Glutamatergic neuron (in vitro differentiated cells): ENCODE data around the gene CRYL1. TPM values are rescaled to one million over a fixed set of nuclear protein-coding genes. Genes with fewer than 3 reads are reported as not detected.

Experiments
- DNase-seq: peaks from one replicate; pipeline ENCODE4 v3.0.0; 2022
- H3K27ac Mint-ChIP-seq: one replicate; pipeline ENCODE4 v1.8.0; 2020; ENCODE audit warnings: mild to moderate bottlenecking, mixed read lengths, inconsistent platforms; ENCODE audit not compliant: unreplicated experiment
- H3K27me3 Mint-ChIP-seq: one replicate; pipeline ENCODE4 v1.8.0; 2020; ENCODE audit warnings: mild to moderate bottlenecking, moderate library complexity, mixed read lengths, inconsistent platforms; ENCODE audit not compliant: unreplicated experiment
- H3K36me3 Mint-ChIP-seq: one replicate; pipeline ENCODE4 v1.8.0; 2020; ENCODE audit warnings: mild to moderate bottlenecking, mixed read lengths, inconsistent platforms; ENCODE audit not compliant: unreplicated experiment
- H3K4me1 Mint-ChIP-seq: one replicate; pipeline ENCODE4 v1.8.0; 2020; ENCODE audit warnings: mild to moderate bottlenecking, low read depth, mixed read lengths, inconsistent platforms; ENCODE audit not compliant: unreplicated experiment
- H3K4me3 Mint-ChIP-seq: one replicate; pipeline ENCODE4 v1.8.0; 2020; ENCODE audit warnings: mild to moderate bottlenecking, mixed read lengths, inconsistent platforms; ENCODE audit not compliant: unreplicated experiment
- H3K9me3 Mint-ChIP-seq: one replicate; pipeline ENCODE4 v1.8.0; 2020; ENCODE audit warnings: mild to moderate bottlenecking, moderate library complexity, mixed read lengths, inconsistent platforms; ENCODE audit not compliant: unreplicated experiment
- total RNA-seq: library from RNA; stranded (reverse); fragmentation: NEBNext Ultra II Directional; extraction: Animal tissue kit (Norgen Biotek cat#: 25700); gene quantifications from one replicate; pipeline ENCODE4 v1.2.1, GENCODE V29; 2021; ENCODE audit not compliant: unreplicated experiment
- TF ChIP-seq, protein P1 (sequence below): fragments of 200-600 bp; sonication (generic); IDR thresholded peaks from one replicate; pipeline ENCODE4 v1.5.0; 2021; ENCODE audit not compliant: partially characterized antibody, unreplicated experiment

CRYL1 gene
- total RNA-seq, 1 donor from 2014 or later: 1.1 TPM

DNA sequence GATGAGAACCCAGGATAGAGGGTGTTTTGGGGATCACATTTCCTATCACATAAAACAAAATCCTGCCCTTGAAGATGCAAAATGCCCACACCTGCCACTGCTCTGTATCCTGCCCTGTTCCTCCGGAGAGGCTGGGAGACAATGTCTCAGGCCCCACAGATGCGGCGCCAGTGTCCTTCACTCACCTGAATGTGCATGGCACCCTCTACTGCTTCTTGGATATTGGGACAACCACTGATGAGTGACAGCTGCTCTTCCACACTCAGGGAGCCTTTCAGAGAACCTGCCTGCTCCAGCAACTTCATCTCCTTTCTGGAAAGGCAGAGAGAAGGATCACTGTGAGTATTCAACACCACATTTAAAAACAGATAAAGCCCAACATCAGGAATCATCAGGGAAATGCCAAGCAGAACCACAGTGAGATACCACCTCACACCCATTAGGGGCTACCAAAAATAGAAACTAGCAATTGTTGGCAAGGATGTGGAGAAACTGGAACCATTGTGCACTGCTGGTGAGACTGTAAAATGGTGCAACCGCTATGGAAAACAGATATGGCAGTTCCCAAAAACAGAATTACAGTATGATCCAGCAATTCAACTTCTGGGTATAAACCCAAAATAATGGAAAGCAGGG, 36.4 kb downstream of the CRYL1 start:
- Mint-ChIP-seq H3K36me3 (no peaks in the 10 kb centered on the region), H3K27me3 (no peaks in the 10 kb centered on the region), H3K4me1 (no peaks in the 10 kb centered on the region), H3K9me3 (no peaks in the 10 kb centered on the region), H3K4me3 (no peak overlapping the region), H3K27ac (no peak overlapping the region)
- TF ChIP-seq, protein P1, sequence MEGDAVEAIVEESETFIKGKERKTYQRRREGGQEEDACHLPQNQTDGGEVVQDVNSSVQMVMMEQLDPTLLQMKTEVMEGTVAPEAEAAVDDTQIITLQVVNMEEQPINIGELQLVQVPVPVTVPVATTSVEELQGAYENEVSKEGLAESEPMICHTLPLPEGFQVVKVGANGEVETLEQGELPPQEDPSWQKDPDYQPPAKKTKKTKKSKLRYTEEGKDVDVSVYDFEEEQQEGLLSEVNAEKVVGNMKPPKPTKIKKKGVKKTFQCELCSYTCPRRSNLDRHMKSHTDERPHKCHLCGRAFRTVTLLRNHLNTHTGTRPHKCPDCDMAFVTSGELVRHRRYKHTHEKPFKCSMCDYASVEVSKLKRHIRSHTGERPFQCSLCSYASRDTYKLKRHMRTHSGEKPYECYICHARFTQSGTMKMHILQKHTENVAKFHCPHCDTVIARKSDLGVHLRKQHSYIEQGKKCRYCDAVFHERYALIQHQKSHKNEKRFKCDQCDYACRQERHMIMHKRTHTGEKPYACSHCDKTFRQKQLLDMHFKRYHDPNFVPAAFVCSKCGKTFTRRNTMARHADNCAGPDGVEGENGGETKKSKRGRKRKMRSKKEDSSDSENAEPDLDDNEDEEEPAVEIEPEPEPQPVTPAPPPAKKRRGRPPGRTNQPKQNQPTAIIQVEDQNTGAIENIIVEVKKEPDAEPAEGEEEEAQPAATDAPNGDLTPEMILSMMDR: no peak
- no peak for DNase-seq

DNA sequence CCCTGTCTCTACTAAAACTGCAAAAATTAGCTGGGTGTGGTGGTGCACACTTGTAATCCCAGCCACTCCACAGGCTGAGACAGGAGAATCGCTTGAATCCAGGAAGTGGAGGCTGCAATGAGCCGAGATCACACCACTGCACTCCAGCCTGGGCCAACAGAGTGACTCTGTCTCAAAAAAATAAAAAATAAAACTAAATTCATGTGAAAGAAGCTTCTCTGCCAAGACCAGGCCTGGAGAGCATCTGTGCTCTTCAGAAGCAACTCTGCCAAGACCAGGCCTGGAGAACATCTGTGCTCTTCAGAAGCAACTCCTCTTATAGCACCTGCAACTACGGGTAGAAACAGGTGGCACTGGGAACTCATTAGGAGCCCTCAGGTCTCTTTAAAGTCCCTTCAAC, 37.7 kb downstream of the CRYL1 start:
- Mint-ChIP-seq H3K27me3 (no peaks in the 10 kb centered on the region), H3K4me1 (no peaks in the 10 kb centered on the region), H3K27ac (no peak overlapping the region), H3K36me3 (no peaks in the 10 kb centered on the region), H3K4me3 (no peak overlapping the region), H3K9me3 (no peaks in the 10 kb centered on the region)
- DNase-seq: no peak
- TF ChIP-seq, protein P1: no peak

DNA sequence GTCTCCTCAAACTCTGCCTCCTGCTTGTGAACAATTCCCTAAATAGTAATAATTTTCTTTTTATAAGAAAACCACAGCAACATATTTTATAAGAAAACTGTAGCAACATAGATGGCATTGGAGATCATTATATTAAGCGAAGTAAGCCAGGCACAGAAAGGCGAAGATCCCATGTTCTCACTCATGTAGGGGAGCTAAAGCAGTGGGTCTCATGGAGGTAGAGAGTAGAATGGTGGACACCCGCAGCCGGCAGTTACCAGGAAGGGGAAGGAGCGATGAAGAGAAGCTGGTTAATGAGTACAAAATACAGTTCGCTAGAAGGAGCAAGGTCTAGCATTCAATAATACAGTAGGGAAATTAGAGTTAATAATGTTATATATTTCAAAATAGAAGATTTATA, 42.9 kb downstream of the CRYL1 start:
- TF ChIP-seq, protein P1: no peak
- no peak overlapping the region for H3K27ac Mint-ChIP-seq
- H3K4me1 Mint-ChIP-seq: peaks cover 4% of the 10 kb centered on the region
- H3K36me3 Mint-ChIP-seq: no peaks in the 10 kb centered on the region
- no peaks in the 10 kb centered on the region for H3K9me3 Mint-ChIP-seq
- DNase-seq: no peak
- no peak overlapping the region for H3K4me3 Mint-ChIP-seq
- no peaks in the 10 kb centered on the region for H3K27me3 Mint-ChIP-seq

DNA sequence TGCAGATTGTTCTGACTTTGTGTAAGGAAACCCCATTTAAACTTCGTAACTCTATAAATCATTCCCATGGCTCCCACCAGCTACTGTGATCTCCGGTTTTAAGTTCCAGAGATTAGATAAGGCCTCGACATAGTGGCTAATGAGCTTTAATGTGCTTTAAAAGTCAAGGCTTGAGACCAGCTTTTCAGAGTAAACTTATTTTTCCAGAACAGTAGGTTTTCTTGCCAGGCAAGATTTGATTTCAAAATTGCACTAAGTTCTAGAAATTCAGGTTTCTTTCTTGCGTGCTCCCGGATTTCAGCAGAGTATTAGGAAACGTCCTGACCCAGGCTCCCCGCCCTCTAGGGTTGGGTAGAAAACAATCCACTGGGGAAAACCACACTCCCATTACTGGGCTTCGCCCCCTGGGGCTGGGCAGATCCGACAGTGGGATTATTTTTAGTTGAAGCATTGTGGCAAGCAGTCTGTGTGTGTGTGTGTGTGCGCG, 43.3 kb downstream of the CRYL1 start:
- no peak overlapping the region for H3K27ac Mint-ChIP-seq
- H3K4me1 Mint-ChIP-seq: peaks cover 4% of the 10 kb centered on the region
- H3K36me3 Mint-ChIP-seq: no peaks in the 10 kb centered on the region
- no peaks in the 10 kb centered on the region for H3K9me3 Mint-ChIP-seq
- no peak for DNase-seq
- TF ChIP-seq, protein P1: no peak
- H3K27me3 Mint-ChIP-seq: no peaks in the 10 kb centered on the region
- H3K4me3 Mint-ChIP-seq: no peak overlapping the region

DNA sequence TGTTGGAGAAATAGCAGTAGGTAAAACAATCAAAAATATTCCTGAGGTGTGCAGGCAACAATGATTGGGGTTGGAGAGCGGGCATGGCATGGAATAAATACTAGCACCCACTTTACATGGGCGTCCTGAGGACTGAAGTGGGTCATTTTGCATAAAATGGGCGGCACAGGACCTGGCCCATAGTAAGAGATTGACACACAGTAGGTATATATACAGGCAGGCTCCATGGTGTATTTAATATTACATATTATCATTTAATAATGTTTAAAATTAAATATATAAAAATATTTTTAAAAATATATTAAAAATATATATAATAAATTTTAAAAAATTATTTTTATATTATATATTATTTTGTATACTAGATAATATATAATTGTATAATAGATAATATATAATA, 48.3 kb downstream of the CRYL1 start:
- Mint-ChIP-seq H3K9me3 (no peaks in the 10 kb centered on the region), H3K27me3 (no peaks in the 10 kb centered on the region), H3K4me3 (no peak overlapping the region), H3K36me3 (no peaks in the 10 kb centered on the region), H3K27ac (no peak overlapping the region), H3K4me1 (peaks cover 3% of the 10 kb centered on the region)
- TF ChIP-seq, protein P1: no peak
- DNase-seq: no peak
